Esophagus (tissue), 2 donors: ENCODE results near the gene PDCD1. TPM values are rescaled to one million over a fixed set of nuclear protein-coding genes. Genes with fewer than 3 reads are reported as not detected.

ENCODE experiments used
- H3K27ac ChIP-seq, 2 donors: one replicate each; pipeline ENCODE4 v1.5.1; 2013; ENCODE audit warnings: low read depth in 2 of 2, mild to moderate bottlenecking in 2 of 2, inconsistent platforms in 1 of 2, low read length in 1 of 2, moderate library complexity in 1 of 2
- H3K27me3 ChIP-seq, 2 donors: one replicate each; pipeline ENCODE4 v1.6.1; 2013; ENCODE audit warnings: low read length in 2 of 2, control low read depth in 1 of 2, mild to moderate bottlenecking in 1 of 2; ENCODE audit not compliant: insufficient read depth in 2 of 2, control insufficient read depth in 1 of 2
- H3K36me3 ChIP-seq, 2 donors: one replicate each; pipeline ENCODE4 v1.6.1; 2013; ENCODE audit warnings: low read length in 1 of 2; ENCODE audit not compliant: control insufficient read depth in 2 of 2, insufficient read depth in 2 of 2
- H3K4me1 ChIP-seq, 2 donors: one replicate each; pipeline ENCODE4 v1.6.1; 2013; ENCODE audit warnings: low read length in 1 of 2; ENCODE audit not compliant: control insufficient read depth in 2 of 2, insufficient read depth in 2 of 2
- H3K4me3 ChIP-seq, 2 donors: one replicate each; pipeline ENCODE4 v1.5.1; 2013; ENCODE audit warnings: low read length in 2 of 2, mild to moderate bottlenecking in 2 of 2, low read depth in 1 of 2, moderate library complexity in 1 of 2
- H3K9me3 ChIP-seq, 2 donors: one replicate each; pipeline ENCODE4 v1.6.1; 2013; ENCODE audit warnings: mild to moderate bottlenecking in 2 of 2, low read depth in 1 of 2, low read length in 1 of 2, moderate library complexity in 1 of 2; ENCODE audit not compliant: control insufficient read depth in 2 of 2, insufficient read depth in 1 of 2
- WGBS, 2 donors: extraction: QIAGEN DNeasy Blood & Tissue Kit; methylation state at CpG; one replicate each; pipeline ENCODE4 v1.1.7; 2013; 5-methylcytosine and 5-hydroxymethylcytosine counted together
- polyA plus RNA-seq, 2 donors: library from polyadenylated mRNA; stranded (reverse); fragments of 200-250 nt; gene quantifications; one replicate each; pipeline ENCODE4 v1.2.3, GENCODE V29; 2013
- donor health status: healthy with polysubstance abuse.
- donor health status: Bipolar disorder and iron deficiency.

Gene PDCD1
- polyA plus RNA-seq, 2 donors, result 0.54 to 0.73 TPM

DNA sequence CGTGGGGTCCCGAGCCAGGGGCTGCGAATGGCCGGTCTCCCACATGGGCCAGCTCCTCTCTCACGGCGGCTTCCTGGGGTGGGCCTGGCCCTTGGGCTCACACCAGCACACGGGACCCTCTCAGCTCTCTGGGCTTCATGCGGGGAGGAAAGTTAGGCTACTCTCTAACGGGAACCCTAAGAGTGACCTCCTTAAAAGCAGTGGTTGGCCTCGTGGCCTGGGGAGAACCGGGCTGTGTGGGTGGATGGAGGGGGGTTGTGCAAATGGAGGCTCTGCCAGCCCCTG lies 36.7 kb upstream of the PDCD1 start:
- Histone ChIP-seq H3K4me3 (no peak overlapping the region), H3K27me3 (no peaks in the 10 kb centered on the region), H3K27ac (peak overlapping the region in 1 of 2 donors; percentile 52), H3K36me3 (no peaks in the 10 kb centered on the region), H3K9me3 (no peaks in the 10 kb centered on the region), H3K4me1 (peaks cover under 1 to 37% of the 10 kb centered on the region in 2 donors)
- 76 to 85% methylated on average over 11 of the region's 11 CpGs for whole genome bisulfite sequencing, 2 donors

DNA sequence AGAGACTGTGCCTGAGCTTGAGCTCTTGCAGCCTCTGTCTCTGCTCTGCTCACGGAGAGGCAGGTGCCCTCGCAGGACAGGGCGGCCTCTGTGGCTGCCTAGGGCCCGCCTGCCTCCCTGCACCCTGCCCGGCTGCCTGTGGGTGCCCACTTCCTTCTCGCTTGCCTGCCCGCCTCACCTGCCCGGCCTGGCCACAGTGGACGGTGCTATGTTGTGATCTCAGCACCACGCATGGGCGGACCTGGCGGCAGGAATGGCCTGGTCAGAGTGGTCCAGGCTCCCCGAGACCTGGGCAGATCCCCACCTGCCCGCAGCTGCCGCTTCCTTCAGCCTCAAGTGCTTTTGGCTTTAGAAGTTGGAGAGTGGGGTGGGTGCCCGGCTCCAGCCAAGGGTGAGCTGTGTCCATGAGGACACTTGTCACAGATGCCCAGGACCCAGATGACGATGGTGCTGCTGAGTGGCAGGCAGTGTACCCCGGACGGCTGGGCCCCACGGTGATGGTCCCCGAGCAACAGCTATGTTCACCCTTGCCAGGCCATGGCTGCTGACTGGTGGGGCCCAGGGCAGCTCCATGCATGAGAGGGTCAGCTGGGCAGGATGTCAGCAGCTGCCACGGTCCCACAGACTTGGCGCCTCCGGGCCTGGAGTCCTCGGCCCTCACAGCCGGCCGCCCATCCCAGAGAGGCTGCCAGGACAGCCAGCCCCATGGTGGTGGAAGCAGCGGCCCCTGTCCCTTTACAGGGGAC lies 36.2 kb upstream of the PDCD1 start:
- 83 to 89% methylated on average over 24 to 28 of the region's 28 CpGs for WGBS, 2 donors
- H3K4me1 ChIP-seq, result peaks cover 0 to 38% of the 10 kb centered on the region in 2 donors
- H3K4me3 ChIP-seq, result no peak overlapping the region
- H3K36me3 ChIP-seq, result no peaks in the 10 kb centered on the region
- no peaks in the 10 kb centered on the region for H3K9me3 ChIP-seq
- H3K27me3 ChIP-seq, result no peaks in the 10 kb centered on the region
- H3K27ac ChIP-seq, result peak overlapping the region in 1 of 2 donors; percentile 0

DNA sequence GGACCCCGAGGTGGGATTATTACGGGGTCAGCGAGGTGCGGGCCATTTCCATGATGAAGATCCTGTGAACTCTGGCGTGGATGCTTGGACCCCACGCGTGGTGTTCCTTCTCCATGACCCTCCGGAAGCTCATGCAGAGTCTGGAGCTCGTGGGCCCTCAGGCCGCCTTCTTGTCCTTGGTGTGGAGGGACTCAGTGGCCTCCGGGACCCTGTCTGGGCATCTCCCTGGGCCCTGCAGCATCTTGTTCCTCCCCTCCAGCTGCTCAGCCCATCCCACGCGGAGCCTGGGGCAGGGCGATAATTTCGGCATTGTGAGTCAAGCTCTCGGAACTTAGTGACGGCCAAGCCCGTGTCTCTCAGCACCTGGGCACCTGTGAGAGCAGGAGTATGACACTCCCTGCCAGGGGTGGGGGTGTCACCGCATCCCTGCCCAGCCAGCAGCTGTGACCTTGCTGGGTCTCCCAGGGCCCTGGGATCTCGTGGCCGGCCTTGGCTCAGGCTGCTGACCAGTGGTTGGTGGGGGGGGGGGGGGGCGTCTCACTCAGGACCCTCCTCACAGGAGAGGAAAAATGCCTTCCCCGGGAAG lies 35.5 kb upstream of the PDCD1 start:
- no peak overlapping the region for H3K4me3 ChIP-seq
- no peaks in the 10 kb centered on the region for H3K36me3 ChIP-seq
- peaks cover 0 to 38% of the 10 kb centered on the region in 2 donors for H3K4me1 ChIP-seq
- WGBS, 2 donors, result 67 to 79% methylated on average over 22 to 23 of the region's 23 CpGs
- peak overlapping the region in 1 of 2 donors; percentile 0 for H3K27ac ChIP-seq
- no peaks in the 10 kb centered on the region for H3K9me3 ChIP-seq
- H3K27me3 ChIP-seq, result no peaks in the 10 kb centered on the region

DNA sequence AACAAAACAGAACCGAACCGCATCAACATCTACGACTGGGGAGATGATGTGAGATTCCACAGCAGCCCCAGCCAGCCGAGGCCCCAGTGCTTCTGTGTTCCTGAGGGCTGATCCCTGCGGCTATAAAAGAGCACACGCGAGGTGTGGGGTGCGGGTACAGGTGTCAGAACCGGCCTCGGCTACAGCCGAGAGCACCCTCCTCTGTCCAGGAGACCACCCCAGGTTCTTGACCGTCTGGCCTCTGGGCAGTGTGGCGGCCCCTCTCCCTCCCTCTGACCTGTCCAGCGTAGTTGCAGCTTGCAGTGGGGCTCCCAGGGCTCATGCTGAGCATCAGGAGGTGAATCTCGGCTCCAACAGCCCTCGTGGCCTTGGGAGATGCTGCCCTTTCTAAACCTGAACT lies 34.6 kb upstream of the PDCD1 start:
- Histone ChIP-seq H3K36me3 (no peaks in the 10 kb centered on the region), H3K9me3 (no peaks in the 10 kb centered on the region), H3K27ac (no peak overlapping the region), H3K4me3 (no peak overlapping the region), H3K27me3 (no peaks in the 10 kb centered on the region), H3K4me1 (peaks cover 0 to 38% of the 10 kb centered on the region in 2 donors)
- 92 to 93% methylated on average over 16 of the region's 16 CpGs for WGBS, 2 donors

DNA sequence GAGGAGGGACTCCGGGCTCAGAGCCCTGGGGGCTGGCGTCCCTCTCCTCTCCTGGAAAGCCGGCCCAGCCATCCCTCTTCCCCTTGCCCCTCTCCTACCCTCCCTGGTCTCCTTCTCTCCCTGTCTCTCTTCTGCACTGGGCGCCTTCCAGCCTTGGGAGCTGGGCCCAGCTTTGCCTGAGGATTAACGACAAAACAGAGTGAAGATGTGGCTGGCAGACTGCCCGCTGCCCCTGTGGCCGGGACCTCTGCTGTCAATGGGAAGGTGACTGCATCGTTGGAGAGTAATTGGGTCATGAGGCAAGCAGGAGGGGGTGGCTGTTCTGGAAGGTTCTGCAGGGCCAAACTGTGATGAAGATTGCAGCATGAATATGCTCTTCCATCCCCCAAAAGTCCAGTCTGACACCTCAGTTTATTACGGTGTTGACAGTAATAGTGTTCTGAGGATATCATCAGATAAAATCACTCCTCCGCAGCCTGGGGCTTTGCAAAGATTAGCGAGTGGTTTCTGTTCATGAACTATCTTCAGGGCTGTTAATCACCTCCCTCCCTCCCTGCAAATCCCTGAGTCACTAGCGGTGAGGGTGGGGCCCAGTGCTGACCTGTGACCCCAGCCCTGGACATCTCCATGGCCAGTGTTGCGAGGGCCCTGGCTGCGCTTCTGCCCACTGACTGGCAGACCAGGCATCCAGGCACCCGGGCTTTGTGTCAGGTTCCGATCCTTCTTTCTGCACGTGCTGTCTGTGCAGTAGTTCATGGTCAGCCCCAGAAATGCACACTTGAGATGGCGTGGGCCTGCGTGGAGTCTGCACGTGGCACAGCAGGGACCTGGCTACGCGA lies 33.8 kb upstream of the PDCD1 start:
- WGBS, 2 donors, result 64 to 75% methylated on average over 22 of the region's 22 CpGs
- Histone ChIP-seq H3K9me3 (no peaks in the 10 kb centered on the region), H3K4me3 (no peak overlapping the region), H3K4me1 (peaks cover 0 to 38% of the 10 kb centered on the region in 2 donors), H3K36me3 (no peaks in the 10 kb centered on the region), H3K27me3 (no peaks in the 10 kb centered on the region), H3K27ac (no peak overlapping the region)

DNA sequence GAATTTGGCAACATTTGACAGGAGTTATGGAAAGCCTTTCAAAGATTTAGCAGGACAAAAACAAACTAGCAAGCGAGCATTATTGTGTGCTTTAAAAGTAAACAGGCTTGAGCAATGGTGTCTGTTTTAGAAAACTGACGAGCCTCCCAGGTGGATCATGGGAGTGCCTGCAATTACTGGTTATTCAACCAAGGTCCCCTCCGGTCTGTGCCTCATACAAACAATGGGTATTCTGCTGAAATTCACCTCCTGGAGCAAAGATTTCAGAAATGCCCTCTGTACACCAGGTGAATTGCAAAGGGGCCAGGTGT lies 33.2 kb upstream of the PDCD1 start:
- H3K9me3 ChIP-seq, result no peaks in the 10 kb centered on the region
- peak overlapping the region in 1 of 2 donors; percentile 34 for H3K27ac ChIP-seq
- WGBS, 2 donors, result 50 to 58% methylated on average over 3 of the region's 3 CpGs
- peaks cover 0 to 4% of the 10 kb centered on the region in 2 donors for H3K36me3 ChIP-seq
- H3K4me1 ChIP-seq, result peaks cover 0 to 38% of the 10 kb centered on the region in 2 donors
- no peak overlapping the region for H3K4me3 ChIP-seq
- no peaks in the 10 kb centered on the region for H3K27me3 ChIP-seq

DNA sequence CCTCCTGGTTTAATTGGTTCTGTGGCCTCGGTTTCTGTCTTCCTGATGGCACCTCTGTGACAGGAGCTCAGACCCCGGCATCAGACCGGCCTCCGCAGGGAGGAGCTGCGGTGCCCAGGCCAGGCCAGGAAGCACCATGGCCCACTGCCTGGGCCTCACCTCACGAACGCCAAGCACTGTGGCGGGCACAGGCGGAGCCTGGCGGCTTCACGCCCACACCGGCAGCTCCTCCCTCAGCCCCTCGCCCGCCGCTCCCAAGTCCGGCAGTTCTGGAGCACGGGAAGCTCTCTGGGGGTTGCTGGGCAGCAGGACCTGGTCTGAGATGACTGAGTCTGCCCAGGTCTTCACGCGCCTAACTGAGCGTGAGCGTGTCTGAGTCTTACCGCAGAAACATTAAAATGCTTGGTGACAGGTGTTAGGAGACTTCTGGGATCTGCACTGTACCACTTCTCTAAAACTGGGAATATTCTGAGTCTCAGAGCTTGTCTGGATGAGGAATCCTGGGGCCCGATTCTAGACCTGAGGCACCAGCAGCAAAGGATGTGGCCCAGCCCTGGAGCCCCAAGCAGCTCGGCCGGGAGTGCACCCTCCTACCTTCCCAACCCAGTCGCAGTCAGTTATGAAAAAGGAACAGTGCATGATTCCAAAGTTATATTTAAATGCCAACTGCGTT lies 32.8 kb upstream of the PDCD1 start:
- Histone ChIP-seq H3K27me3 (no peaks in the 10 kb centered on the region), H3K27ac (peak overlapping the region in 1 of 2 donors; percentile 56), H3K36me3 (peaks cover 0 to 4% of the 10 kb centered on the region in 2 donors), H3K4me3 (no peak overlapping the region), H3K9me3 (no peaks in the 10 kb centered on the region), H3K4me1 (peaks cover 0 to 38% of the 10 kb centered on the region in 2 donors)
- WGBS, 2 donors, result 75 to 77% methylated on average over 26 to 27 of the region's 27 CpGs

DNA sequence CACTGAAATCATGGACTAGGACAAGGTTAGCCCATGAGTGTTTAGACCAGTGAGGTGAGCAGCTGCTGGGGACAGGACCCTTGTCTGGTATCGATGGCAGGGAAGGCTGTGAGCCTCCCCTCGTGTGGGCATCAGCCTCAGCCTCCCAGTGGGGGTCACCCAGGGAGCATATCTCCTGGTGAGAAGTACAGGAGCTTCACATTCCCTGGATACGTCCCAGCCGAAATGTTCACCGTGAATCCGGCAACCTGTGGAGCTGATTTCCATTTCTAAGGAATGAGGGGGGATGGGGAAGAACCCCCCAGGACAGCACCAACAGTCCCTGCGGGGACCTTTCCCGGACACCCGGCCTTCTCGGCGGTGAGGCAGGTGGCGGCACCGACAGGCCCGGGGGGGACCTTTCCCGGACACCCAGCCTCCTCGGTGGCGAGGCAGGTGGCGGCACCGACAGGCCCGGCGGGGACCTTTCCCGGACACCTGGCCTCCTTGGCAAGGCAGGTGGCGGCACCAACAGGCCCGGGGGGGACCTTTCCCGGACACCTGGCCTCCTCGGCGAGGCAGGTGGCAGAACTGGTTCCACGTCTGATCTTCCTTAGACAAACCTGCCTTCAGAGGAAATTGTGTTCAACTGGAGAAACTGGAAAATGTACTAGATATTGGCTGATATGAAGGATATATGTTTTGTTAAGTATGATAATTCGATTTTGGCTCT lies 32.0 kb upstream of the PDCD1 start:
- 60 to 65% methylated on average over 25 to 29 of the region's 29 CpGs for WGBS, 2 donors
- H3K4me3 ChIP-seq, result no peak overlapping the region
- H3K4me1 ChIP-seq, result peaks cover 0 to 33% of the 10 kb centered on the region in 2 donors
- H3K27ac ChIP-seq, result no peak overlapping the region
- H3K36me3 ChIP-seq, result peaks cover 0 to 7% of the 10 kb centered on the region in 2 donors
- H3K9me3 ChIP-seq, result no peaks in the 10 kb centered on the region
- H3K27me3 ChIP-seq, result no peaks in the 10 kb centered on the region

DNA sequence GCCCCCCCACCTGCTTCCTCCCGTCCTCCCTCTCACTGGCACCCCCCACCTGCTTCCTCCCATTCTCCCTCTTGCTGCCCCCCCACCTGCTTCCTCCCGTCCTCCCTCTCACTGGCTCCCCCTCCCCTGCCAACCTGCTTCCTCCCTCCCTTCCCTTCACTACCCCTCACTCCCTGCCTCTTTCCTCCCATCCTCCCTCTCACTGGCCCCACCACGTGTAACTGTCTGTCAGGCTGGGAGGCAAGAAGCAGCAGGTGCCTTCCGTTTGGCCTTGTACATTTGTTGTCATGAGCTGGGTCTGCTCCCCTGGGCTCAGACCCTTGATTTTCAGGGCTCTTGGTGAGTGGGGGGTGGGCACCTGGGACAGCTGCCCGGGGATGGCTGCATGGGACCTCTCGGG lies 29.9 kb upstream of the PDCD1 start:
- WGBS, 2 donors, result 61 to 74% methylated on average over 5 of the region's 6 CpGs
- Histone ChIP-seq H3K4me1 (peaks cover 0 to 21% of the 10 kb centered on the region in 2 donors), H3K27me3 (no peaks in the 10 kb centered on the region)

More for the DNA sequence above, 29.9 kb upstream of the PDCD1 start:
- Histone ChIP-seq H3K4me3 (no peak overlapping the region), H3K27ac (no peak overlapping the region), H3K36me3 (peaks cover 0 to 7% of the 10 kb centered on the region in 2 donors), H3K9me3 (no peaks in the 10 kb centered on the region)
